Stimulated activated naive CD4-positive, alpha-beta T cell (primary cell): ENCODE results near the gene NRARP.

Experiments used
- DNase-seq, 6 experiments: peaks; one replicate each; lab custom pipeline; 2025; lab: John Stamatoyannopoulos, UW

Gene NRARP

DNA sequence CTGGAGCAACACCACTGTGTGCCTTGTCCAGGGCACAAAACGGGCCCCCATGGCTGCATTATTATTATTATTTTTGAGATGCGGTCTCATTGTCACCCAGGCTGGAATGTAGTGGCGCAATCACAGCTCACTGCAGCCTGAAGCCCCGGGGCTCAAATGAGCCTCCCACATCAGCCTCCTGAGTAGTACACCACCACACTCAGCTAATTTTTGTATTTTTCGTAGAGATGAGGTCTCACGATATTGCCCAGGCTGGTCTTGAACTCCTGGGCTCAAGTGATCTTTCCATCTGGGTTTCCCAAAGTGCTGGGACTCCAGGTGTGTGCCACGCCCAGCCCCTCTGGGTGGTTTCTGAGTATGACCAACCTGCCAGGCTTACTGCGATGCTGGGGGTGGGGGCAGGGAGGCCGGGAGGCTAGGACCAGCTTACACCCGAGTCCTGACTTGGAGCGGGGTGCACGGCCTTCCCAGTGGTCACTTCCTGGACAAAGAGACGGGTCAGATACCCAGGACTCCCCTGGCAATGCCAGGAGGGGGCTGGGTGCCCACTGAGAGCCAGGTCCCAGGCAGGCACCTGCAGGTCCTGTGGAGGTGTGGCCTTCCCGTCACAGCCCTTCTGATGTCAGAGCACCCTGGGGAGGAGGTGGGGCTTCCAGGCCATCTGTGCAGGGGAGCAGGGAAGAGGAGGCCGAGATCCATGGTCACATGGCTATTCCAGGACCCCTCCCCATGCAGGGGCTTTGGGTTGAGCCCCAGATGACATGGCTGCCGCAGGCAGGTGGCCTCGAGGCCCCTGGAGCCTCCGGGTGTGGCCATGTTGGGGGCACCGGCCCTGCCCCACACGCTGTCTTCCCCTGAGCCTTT is 8.3 kb upstream of the NRARP start:
- DNase-seq, result no peak

GRCh38 chr9:137309368-137310188 is 7.5 kb upstream of the NRARP start:
- DNase-seq, result no peak

DNA sequence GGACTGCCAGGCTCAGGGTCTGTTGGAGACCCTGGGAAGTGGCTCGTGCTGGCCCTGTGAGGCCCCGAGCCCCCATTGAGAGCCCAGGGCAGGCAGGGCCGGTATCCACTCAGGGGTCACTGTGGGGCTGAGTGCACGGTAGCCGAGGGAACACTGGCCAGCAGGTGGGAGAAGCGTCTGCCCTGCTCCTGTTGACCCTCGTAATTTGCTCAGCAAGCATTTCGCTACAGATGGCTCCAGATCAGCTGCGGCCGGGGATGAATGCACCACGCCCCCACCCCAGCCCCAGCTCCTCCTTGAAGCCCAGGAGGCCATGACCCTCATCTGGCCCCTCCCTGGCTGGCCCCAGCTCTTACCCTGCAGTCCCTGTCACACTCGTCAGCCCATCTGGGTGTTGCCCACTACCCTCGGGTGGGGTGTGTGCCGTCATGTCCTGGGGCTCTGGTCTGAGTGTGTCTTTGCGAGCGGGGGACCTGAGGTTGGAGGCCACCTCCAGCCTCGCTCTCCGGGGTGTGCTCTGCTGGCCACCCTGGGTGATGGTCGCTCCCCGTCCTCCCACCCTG is 6.1 kb upstream of the NRARP start:
- no peak for DNase-seq

GRCh38 chr9:137307255-137308056 is 5.4 kb upstream of the NRARP start:
- no peak for DNase-seq

DNA sequence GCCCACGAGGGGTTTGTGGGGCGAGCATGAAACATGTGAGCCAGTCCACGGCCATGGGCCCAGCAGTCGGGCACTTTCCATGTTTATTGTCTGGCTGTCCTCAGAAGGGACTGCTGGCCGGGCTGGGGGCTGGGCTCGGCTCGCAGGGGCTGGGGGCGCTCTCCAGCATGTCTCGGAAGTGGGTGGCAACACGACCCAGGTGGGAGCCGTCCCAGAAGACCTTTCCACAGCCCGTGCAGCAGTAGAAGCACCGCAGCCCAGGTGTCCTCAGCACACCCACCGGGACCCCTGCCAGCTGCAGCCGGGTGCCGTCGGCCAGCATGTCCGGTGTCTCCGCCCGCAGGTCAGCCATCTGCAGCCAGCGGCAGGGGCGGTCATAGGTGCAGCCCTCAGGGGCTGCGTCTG is 4.8 kb upstream of the NRARP start:
- DNase-seq, result no peak

DNA sequence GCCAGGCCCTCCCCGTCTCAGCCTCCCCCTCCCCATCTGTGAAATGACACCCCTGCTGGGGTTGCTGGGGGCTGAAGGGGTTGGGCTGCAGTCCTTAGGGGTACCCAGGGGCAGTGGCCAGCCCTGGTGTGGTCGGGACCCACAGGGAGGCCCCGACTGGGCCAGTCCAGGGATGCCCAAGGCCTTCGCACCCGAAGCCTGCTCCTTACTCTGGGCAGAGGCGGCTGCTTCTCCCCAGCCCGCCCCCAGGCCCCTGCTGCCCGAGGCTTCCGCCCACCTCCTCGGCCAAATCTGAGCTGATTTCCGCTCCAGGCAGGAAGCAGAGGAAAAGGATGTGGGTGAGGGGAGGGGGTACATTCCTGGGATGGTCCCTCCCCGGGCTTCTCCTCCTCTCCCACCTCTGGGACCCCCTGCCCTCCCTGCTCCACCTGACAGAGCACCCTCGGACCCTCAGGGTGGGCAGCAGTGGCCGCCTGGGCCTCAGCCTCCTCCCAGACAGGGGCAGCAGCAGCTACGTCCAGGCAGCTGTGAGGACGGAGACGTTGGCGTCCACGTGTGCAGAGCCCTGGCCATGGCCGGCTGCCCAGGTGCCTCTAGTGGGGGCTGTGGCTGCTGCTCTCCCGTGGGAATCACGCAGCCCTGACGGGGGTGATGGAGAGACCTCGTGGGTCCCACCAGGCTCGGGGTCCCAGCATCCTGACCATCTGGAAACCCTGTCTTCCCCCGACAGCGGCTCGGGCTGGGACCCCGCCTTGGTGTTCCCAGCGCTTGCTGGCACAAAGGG is 4.2 kb upstream of the NRARP start:
- DNase-seq, result no peak

DNA sequence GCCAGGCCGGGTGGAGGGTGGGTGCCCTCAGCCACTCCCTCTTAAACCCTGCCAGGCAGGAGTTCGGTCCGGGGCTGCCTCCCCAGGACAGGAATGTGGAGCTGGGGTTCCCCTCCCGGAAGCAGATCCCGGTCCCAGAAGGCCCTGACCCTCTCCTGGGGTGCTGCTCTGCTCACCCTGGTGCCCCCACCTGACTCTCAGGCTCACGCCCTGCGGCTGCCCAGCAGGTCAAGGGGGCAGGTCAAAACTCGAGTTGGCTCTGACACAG is 3.7 kb upstream of the NRARP start:
- no peak for DNase-seq

GRCh38 chr9:137305060-137305797 is 3.2 kb upstream of the NRARP start:
- peak in 5 of 6 experiments; percentile 13 to 38 (median 35) for DNase-seq

GRCh38 chr9:137304383-137305059 is 2.5 kb upstream of the NRARP start:
- no peak for DNase-seq

DNA sequence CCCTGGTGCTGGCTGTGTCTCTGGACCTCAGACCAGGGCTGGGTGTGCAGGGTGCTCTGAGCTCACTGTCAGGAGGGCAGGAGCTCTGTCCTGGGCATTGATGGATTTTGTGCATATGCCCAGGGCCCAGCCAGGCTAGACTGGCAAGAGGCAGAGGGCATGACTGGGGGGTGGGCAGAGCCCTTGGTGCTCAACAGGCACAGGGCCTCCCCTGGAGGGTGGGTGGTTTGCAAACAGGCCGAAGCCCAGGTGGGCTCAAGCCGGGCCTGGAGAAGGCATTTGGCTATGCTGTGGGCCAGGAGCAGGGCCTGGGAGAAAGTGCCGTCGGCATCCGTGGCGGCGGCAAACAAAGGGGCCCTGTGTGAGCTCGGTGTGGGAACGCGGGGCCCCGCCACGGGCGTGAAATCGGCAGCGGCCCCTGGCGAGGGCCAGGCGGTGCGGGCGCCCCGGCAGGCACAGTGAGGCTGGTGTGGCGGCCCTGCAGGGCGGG is 1.9 kb upstream of the NRARP start:
- DNase-seq, result no peak

DNA sequence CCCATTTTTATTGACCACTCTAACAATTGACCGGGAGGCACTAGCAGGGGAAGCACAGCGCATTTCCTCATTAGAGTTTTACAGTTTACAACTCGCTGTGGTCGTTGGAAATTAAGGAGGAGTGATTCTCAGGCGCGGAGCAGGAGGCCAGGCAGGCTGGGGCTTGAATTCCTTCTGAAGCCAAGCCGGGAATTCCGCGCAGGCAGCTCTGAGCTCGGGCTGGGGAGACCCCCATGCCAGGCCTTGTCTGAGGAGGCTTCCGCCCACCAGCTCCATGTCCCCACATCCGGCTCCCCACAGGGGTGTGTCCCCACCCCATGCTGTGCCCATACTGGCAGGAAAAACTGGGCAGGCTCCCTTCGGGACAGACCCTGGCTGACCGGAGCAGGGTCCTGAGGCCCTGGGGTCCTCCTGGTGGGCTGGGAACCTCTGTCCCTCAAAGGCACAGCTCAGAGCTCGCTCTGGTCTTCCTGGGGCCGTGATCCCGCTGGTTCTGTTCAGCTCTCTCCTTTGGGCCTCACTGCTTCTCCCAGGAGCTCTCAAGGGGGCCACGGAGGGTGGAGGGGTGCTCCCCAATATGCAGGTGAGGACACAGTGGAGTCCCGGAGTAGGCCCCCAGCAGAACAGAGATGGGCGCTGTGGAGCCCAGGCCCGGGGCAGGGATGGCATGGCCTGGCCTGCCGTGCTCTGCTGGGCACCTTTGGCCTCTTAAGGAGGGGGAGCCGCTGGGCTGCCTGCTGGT is 1.3 kb upstream of the NRARP start:
- DNase-seq, result no peak

DNA sequence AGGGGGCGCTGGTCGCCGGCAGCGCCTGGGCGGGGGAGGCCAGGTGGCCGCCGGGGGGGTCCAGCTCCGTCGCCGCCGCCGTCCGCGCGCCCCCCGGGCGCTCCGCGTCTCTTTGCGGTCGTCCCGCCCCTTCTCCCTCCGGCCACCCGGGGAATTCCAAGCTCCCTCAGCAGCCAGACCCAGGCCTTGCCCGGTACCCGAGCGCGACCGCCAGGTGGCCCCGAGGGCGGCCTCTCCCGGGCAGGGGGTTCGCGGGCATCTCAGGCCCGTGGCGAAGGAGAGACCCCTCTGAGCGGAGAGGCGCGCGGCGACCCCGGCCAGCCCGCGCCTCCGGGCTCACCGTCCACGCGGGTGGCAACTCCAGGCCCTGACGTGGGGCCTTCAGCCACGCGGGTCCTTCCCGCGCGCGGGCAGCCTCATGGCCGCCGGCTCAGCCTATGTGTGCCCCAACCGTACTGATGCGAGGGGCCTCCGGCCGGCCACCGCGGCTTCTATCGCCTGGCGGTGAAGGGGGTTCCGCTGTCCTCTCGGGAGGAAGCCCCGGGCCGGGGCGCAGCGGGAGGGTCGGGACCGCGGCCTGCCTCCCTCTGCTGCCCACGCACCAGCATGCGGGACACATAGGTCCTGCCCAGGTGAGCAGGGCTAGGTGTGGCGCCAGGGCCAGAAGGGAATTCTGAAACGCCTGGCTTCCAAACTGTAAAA is 529 bp upstream of the NRARP start:
- no peak for DNase-seq

- peak in 1 of 6 experiments; percentile 23 for DNase-seq
These were observed 757 bp downstream of the NRARP start for GRCh38 chr9:137301081-137301947.

- DNase-seq, result no peak
These were observed 1.4 kb downstream of the NRARP start for GRCh38 chr9:137300567-137301080.

DNA sequence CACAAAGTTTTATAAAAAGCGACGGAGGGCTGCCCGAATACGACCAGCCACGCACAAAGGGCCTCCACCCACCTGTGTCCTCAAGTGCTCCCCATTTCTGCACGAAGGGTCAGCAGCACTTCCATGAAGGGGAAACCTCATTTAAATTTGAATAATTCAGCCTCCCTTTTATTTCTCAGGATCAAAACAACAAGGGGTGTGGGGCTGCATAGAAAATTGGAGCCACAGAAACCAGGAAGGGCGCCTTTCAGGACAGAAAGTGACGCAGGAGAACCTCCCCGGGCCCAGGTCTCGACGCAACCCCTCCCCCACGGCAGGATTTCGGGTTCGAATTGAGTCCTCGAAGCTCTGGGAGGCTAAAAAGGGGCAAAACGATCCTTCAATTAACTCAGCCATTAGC is 2.1 kb downstream of the NRARP start:
- no peak for DNase-seq

DNA sequence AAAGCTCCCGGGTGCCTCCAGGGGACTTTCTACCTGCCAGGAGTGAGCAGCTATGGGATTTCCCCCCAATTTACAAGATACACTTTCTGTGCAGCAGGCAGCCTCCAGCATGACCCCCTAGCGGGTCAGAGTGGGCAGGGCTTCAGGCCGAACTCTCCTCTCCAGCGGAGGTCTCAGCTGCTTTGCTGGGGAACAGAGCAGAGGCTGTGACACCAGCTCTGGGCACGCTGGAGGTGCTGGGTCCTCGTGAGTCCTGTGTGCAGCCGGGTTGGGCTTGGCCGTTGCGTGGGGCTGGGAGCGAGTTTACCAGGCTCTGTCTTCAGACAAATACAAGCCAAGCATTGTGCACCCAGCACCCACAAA is 2.9 kb downstream of the NRARP start:
- no peak for DNase-seq

DNA sequence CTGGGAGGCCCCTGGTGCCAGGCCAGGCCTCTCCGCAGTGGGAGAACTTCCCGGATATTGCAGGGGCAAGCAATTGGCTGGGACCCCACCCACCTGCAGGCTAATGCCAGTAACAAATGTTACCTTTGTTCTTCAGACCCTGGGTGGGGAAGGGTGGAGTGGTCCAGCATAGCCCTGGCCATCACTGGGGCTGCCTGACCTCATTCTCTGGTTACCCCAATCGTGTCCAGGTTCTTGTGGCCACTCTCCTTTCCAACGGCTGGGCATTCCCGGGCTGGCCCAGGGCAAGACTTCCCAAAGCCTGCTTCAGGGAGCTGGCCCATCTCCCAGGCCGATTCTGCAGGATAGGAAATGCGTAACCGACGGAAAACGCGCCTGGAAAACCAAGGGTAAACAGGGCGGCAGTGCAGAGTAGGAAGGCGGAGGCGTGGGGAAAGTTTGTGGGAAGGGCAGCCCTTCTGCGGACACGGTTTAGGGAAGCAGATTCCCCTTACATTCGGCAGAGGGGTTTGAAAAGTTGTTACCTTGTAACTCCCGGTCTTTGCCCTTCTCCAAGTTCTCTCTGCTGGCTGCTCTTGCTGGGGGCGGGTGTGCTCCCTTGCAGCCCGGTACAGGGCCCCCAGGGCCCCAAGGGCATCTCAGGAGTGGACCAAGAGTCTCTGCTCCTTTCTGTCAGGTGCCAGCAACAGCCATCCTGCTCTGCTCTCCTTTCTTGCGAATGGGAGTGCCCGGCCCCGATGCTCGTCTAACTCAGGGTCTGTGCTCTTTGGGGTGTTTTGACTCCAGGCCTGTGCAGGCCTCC is 3.5 kb downstream of the NRARP start:
- DNase-seq, result no peak
